ENCODE data around the gene SH3PXD2A.

DNA sequence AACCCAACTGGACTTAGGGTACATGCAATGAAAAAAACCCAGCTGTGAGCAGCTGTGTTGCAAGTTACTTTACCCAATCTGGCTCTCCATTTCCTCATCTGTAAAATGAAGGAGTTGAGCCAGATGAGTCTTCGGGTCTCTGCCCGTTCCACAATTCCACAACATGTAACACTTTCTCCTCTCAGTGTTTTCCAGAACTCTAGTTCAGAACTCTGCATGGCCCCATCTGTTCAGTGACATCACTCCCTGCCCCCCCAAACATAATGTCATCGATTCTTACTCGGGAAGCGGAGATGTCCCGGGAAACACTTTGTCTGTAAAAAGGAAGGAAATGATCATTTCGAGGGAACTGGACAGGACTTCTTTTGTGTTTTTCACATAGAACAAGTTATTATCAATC is 2.5 kb downstream of the SH3PXD2A start:
- TF ChIP-seq GATA2 (IDR thresholded peaks at IDR 0.05; ENCODE audit: low read depth, low read length), result no peak
- no peak for TF ChIP-seq GATA3 (IDR thresholded peaks at IDR 0.05; ENCODE audit: low read depth, low read length)

Measured in SH-SY5Y (cell line).